Endodermal cell (in vitro differentiated cells): ENCODE results near the gene SLC6A9. TPM values are rescaled to one million over a fixed set of nuclear protein-coding genes. Genes with fewer than 3 reads are reported as not detected.

ENCODE experiments used
- DNase-seq: peaks from one replicate; pipeline ENCODE4 v3.0.0-alpha.2; 2017
- H3K27ac ChIP-seq: 2 replicates; pipeline ENCODE4 v1.5.1; 2013; ENCODE audit warnings: mild to moderate bottlenecking, low read depth, low read length, moderate library complexity
- H3K27me3 ChIP-seq: 2 replicates; pipeline ENCODE4 v1.6.1; 2013; ENCODE audit warnings: mild to moderate bottlenecking, low read length, moderate library complexity; ENCODE audit not compliant: insufficient read depth, control insufficient read depth, poor library complexity, severe bottlenecking
- H3K36me3 ChIP-seq: 2 replicates; pipeline ENCODE4 v1.7.0; 2013; ENCODE audit warnings: mild to moderate bottlenecking, low read length, moderate library complexity; ENCODE audit not compliant: control insufficient read depth, insufficient read depth
- H3K4me1 ChIP-seq: one replicate; pipeline ENCODE4 v1.7.0; 2013; ENCODE audit warnings: low read length; ENCODE audit not compliant: control insufficient read depth, insufficient read depth
- H3K4me3 ChIP-seq: 2 replicates; pipeline ENCODE4 v1.5.1; 2013; ENCODE audit warnings: mild to moderate bottlenecking, low read length, moderate library complexity
- H3K9ac ChIP-seq: 2 replicates; pipeline ENCODE4 v1.6.1; 2013; ENCODE audit warnings: mild to moderate bottlenecking, low read length, moderate library complexity; ENCODE audit not compliant: poor library complexity, severe bottlenecking; ENCODE audit errors: extremely low read depth
- H3K9me3 ChIP-seq: 2 replicates; pipeline ENCODE4 v1.6.1; 2013; ENCODE audit warnings: mild to moderate bottlenecking, low read length, moderate library complexity; ENCODE audit not compliant: control insufficient read depth
- H3K27ac Mint-ChIP-seq: 2 replicates; pipeline ENCODE4 v1.8.0; 2020; ENCODE audit warnings: mixed read lengths
- H3K27me3 Mint-ChIP-seq: 2 replicates; pipeline ENCODE4 v1.8.0; 2021; ENCODE audit warnings: mild to moderate bottlenecking, mixed read lengths; ENCODE audit not compliant: insufficient read depth
- H3K36me3 Mint-ChIP-seq: 2 replicates; pipeline ENCODE4 v1.8.0; 2020; ENCODE audit warnings: low read depth, mixed read lengths
- H3K4me1 Mint-ChIP-seq: 2 replicates; pipeline ENCODE4 v1.8.0; 2020; ENCODE audit warnings: mixed read lengths
- H3K4me3 Mint-ChIP-seq: 2 replicates; pipeline ENCODE4 v1.8.0; 2020; ENCODE audit warnings: mild to moderate bottlenecking, moderate library complexity, mixed read lengths
- H3K9me3 Mint-ChIP-seq: 2 replicates; pipeline ENCODE4 v1.8.0; 2020; ENCODE audit warnings: mild to moderate bottlenecking, mixed read lengths
- WGBS, 2 experiments: methylation state at CpG; one replicate each; pipeline versions ENCODE4 v1.1.5 to v1.1.7; 2013; ENCODE audit warnings: missing lambda C conversion rate in 2 of 2, mixed read lengths in 1 of 2; ENCODE audit not compliant: insufficient coverage in 1 of 2, insufficient read length in 1 of 2; 5-methylcytosine and 5-hydroxymethylcytosine counted together
- total RNA-seq, 2 donors: library from RNA; stranded (reverse); fragmentation: NEBNext Ultra II Directional in 1 of 2; extraction: Animal tissue kit (Norgen Biotek cat#: 25700) in 1 of 2; gene quantifications; 2 replicates in 1 of 2; 3 replicates in 1 of 2; pipeline ENCODE4 v1.2.1, GENCODE V29; 2021
- TF ChIP-seq, protein P1 (sequence below): fragments of 200-600 bp; sonication (generic); conservative IDR thresholded peaks from 2 replicates; pipeline ENCODE4 v1.5.0; 2021; ENCODE audit warnings: antibody characterized with exemption, mild to moderate bottlenecking

SLC6A9 gene
- total RNA-seq, 2 donors from 2014 or later, result 5.7 to 11.4 TPM

DNA sequence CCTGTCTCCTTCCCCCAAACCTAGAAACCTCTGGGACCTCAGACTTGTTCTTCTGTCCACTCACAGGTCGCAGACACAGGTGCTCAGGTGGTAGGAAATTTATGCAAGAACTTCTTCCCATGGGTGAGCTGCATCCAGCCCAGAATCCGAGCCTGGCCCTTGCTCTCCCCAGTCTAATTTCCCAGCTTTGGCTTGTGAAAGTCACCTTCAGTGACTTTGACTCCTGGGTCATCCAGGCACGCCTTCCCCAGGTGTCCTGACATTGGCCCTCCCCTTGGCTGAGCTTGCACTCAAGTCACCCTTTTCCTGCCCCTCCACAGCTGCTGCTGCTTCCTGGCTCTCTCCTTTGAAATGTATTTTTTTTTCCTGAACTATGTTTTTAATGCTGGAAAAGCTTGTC is 77.9 kb downstream of the SLC6A9 start:
- H3K4me1 Mint-ChIP-seq, result peaks cover 10% of the 10 kb centered on the region
- 90 to 97% methylated on average over 3 of the region's 3 CpGs for WGBS, 2 experiments
- Histone ChIP-seq H3K4me1 (no peaks in the 10 kb centered on the region), H3K27ac (no peak overlapping the region), H3K36me3 (peaks cover 28% of the 10 kb centered on the region), H3K4me3 (no peak overlapping the region), H3K9ac (no peak overlapping the region), H3K9me3 (no peaks in the 10 kb centered on the region), H3K27me3 (no peaks in the 10 kb centered on the region)
- TF ChIP-seq, protein P1, sequence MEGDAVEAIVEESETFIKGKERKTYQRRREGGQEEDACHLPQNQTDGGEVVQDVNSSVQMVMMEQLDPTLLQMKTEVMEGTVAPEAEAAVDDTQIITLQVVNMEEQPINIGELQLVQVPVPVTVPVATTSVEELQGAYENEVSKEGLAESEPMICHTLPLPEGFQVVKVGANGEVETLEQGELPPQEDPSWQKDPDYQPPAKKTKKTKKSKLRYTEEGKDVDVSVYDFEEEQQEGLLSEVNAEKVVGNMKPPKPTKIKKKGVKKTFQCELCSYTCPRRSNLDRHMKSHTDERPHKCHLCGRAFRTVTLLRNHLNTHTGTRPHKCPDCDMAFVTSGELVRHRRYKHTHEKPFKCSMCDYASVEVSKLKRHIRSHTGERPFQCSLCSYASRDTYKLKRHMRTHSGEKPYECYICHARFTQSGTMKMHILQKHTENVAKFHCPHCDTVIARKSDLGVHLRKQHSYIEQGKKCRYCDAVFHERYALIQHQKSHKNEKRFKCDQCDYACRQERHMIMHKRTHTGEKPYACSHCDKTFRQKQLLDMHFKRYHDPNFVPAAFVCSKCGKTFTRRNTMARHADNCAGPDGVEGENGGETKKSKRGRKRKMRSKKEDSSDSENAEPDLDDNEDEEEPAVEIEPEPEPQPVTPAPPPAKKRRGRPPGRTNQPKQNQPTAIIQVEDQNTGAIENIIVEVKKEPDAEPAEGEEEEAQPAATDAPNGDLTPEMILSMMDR, result no peak
- no peaks in the 10 kb centered on the region for H3K27me3 Mint-ChIP-seq
- H3K36me3 Mint-ChIP-seq, result peaks cover 10% of the 10 kb centered on the region
- H3K27ac Mint-ChIP-seq, result no peak overlapping the region
- H3K4me3 Mint-ChIP-seq, result no peak overlapping the region
- no peak for DNase-seq
- H3K9me3 Mint-ChIP-seq, result no peaks in the 10 kb centered on the region

DNA sequence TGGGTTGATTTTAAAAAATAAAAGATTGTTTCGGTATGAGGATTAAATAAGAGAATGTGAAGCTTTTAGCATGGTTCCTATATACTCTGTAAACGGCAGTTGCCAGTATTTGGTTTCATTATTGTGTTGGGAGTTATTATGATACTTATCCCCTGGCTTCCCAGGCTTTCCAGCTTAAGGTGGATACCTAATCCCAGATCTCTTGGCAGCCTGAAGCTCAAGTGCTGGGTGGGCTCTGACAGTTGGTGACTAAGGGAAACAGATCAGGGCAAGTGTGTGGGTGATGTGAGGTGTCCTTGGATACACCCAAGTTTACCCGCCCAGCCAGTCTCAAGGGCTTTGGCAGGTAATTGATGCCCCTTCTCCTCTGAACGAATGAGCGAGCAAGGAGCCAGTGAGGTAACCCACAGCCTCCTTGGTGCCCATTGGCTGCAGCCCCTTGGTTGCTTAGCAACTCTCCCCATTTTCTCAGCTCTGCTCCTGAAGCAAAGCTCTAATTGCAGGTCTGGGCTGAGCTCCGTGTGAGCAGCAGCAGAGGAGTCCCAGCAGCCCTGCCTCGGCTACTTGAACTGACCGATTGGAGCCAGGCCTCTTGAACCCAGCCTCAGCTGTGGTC is 78.4 kb downstream of the SLC6A9 start:
- H3K36me3 ChIP-seq, result peaks cover 25% of the 10 kb centered on the region
- H3K4me1 ChIP-seq, result peaks cover 5% of the 10 kb centered on the region
- Mint-ChIP-seq H3K9me3 (no peaks in the 10 kb centered on the region), H3K4me1 (peaks cover 14% of the 10 kb centered on the region), H3K4me3 (no peak overlapping the region), H3K27me3 (no peaks in the 10 kb centered on the region), H3K27ac (no peak overlapping the region), H3K36me3 (peaks cover 8% of the 10 kb centered on the region)
- WGBS, 2 experiments, result 70 to 86% methylated on average over 8 of the region's 8 CpGs
- H3K9ac ChIP-seq, result no peak overlapping the region
- TF ChIP-seq, protein P1, result no peak
- H3K4me3 ChIP-seq, result no peak overlapping the region
- H3K27ac ChIP-seq, result no peak overlapping the region
- no peaks in the 10 kb centered on the region for H3K27me3 ChIP-seq
- no peaks in the 10 kb centered on the region for H3K9me3 ChIP-seq
- DNase-seq, result peak; percentile 90

DNA sequence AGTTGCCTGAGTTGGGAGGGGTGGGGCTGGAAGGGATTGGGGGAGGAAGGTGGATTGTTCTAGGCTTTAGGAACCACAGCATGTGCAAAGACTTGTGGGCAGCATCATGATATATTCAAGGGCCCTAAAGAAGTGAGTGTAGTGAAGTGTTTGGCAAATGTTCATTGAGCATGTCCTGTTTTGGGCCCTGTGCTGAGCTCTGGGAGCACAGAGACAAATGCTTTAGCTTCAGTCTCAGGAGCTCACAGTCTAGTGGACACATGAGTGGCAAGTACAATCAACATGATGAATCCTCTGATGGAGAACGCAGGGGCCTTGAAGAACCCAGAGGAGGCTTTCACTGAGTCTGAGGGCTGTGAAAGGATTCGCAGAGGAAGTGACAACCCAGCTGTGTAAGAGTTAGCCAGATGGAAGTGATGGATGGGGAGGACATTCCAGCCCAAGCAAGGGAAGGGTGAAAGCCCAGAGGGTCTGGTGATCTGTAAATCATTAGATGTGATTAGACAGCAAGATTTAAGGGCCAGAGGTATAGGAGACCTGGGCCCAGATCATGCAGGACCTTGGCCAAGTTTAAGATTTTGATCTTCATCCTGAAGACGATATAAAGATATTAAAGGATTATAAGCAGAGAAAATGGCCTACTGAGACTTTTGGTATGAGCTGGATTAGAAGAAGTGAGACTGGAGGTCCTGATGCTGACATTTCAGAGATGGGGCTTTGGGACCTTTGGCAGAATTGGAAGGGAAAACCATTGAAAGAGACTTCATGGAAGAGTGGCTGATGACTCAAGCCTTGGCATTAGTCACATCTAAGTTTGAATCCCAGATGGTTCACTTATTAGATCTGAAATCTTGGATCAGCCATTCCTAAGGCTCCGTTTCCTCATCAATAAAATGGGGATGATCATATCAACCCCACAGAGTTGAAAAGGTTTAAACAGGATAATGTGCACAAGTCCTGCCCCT is 80.0 kb downstream of the SLC6A9 start:
- H3K4me3 Mint-ChIP-seq, result no peak overlapping the region
- H3K27ac Mint-ChIP-seq, result no peak overlapping the region
- DNase-seq, result no peak

More for the DNA sequence above, 80.0 kb downstream of the SLC6A9 start:
- 92 to 94% methylated on average over 2 to 4 of the region's 4 CpGs for WGBS, 2 experiments
- H3K4me1 ChIP-seq, result peaks cover 7% of the 10 kb centered on the region
- peaks cover 14% of the 10 kb centered on the region for H3K4me1 Mint-ChIP-seq
- no peaks in the 10 kb centered on the region for H3K9me3 Mint-ChIP-seq
- peaks cover 3% of the 10 kb centered on the region for H3K36me3 Mint-ChIP-seq
- TF ChIP-seq, protein P1, result no peak
- no peak overlapping the region for H3K27ac ChIP-seq
- H3K27me3 Mint-ChIP-seq, result no peaks in the 10 kb centered on the region
- peaks cover 13% of the 10 kb centered on the region for H3K36me3 ChIP-seq
- H3K9ac ChIP-seq, result no peak overlapping the region
- H3K27me3 ChIP-seq, result no peaks in the 10 kb centered on the region
- no peaks in the 10 kb centered on the region for H3K9me3 ChIP-seq
- no peak overlapping the region for H3K4me3 ChIP-seq
